Stimulated activated CD4-positive, alpha-beta T cell treated with anti-CD3 and anti-CD28 coated beads, Interleukin-12 subunit alpha, Interleukin-12 subunit beta, amount 100 ng/mL, for 4 hours (primary cell): Measurements from ENCODE around the gene FSTL5.

Source experiments
- DNase-seq: peaks from one replicate; pipeline ENCODE4 v3.0.0-alpha.2; 2020

FSTL5 gene

GRCh38 chr4:161438096-161438495 lies 725.7 kb downstream of the FSTL5 start:
- DNase-seq, result no peak

- DNase-seq, result peak; percentile 0
These were observed 735.4 kb downstream of the FSTL5 start for GRCh38 chr4:161428180-161428965.

GRCh38 chr4:161419822-161420221 lies 744.0 kb downstream of the FSTL5 start:
- no peak for DNase-seq

GRCh38 chr4:161411901-161412300 lies 751.9 kb downstream of the FSTL5 start:
- no peak for DNase-seq

GRCh38 chr4:161404346-161405110 lies 759.3 kb downstream of the FSTL5 start:
- DNase-seq, result no peak

- DNase-seq, result no peak
These were observed 760.0 kb downstream of the FSTL5 start for GRCh38 chr4:161403781-161404180.

- DNase-seq, result no peak
These were observed 770.2 kb downstream of the FSTL5 start for GRCh38 chr4:161393602-161394001.

GRCh38 chr4:161382655-161383054 lies 781.1 kb downstream of the FSTL5 start:
- no peak for DNase-seq

GRCh38 chr4:161376275-161376674 lies 787.5 kb downstream of the FSTL5 start:
- DNase-seq, result no peak

- DNase-seq, result no peak
These were observed 799.1 kb downstream of the FSTL5 start for GRCh38 chr4:161364681-161365080.

- DNase-seq, result no peak
These were observed 802.8 kb downstream of the FSTL5 start for GRCh38 chr4:161360982-161361381.

- no peak for DNase-seq
These were observed 804.3 kb downstream of the FSTL5 start for GRCh38 chr4:161359491-161359890.

GRCh38 chr4:161356351-161356750 lies 807.4 kb downstream of the FSTL5 start:
- no peak for DNase-seq

- no peak for DNase-seq
These were observed 812.9 kb downstream of the FSTL5 start for GRCh38 chr4:161350946-161351345.

- no peak for DNase-seq
These were observed 818.1 kb downstream of the FSTL5 start for GRCh38 chr4:161345741-161346140.

GRCh38 chr4:161343569-161343950 lies 820.2 kb downstream of the FSTL5 start:
- DNase-seq, result no peak

GRCh38 chr4:161342881-161343568 lies 820.8 kb downstream of the FSTL5 start:
- DNase-seq, result no peak

GRCh38 chr4:161336621-161337020 lies 827.2 kb downstream of the FSTL5 start:
- DNase-seq, result no peak

- DNase-seq, result no peak
These were observed 827.7 kb downstream of the FSTL5 start for GRCh38 chr4:161336016-161336530.
